ENCODE data around the gene DUSP16.

Gene DUSP16

DNA sequence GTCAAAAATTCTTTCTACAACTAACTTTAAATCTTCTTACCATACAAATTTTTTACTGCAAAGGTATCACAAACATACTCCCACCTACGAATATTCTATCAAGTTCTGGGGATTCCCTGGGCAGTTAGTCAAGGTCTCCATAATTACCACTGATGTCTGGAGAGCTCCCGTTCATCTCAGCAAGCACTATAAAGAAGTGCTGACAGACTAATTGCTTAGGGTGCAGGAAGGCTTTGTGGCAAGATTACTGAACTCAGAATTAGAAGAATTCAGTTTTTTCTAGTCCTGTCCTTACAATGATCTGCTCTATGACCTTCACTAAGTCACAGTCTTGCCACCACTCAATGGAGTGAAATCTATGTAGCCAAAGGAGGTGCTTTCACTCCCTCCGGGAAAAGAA lies 61.5 kb downstream of the DUSP16 start:
- DNase-seq (ENCODE audit: low spot score), result no peak
- no peak overlapping the region for H3K27ac ChIP-seq
- CTCF ChIA-PET, result no interaction called here
- TF ChIP-seq, protein P1, sequence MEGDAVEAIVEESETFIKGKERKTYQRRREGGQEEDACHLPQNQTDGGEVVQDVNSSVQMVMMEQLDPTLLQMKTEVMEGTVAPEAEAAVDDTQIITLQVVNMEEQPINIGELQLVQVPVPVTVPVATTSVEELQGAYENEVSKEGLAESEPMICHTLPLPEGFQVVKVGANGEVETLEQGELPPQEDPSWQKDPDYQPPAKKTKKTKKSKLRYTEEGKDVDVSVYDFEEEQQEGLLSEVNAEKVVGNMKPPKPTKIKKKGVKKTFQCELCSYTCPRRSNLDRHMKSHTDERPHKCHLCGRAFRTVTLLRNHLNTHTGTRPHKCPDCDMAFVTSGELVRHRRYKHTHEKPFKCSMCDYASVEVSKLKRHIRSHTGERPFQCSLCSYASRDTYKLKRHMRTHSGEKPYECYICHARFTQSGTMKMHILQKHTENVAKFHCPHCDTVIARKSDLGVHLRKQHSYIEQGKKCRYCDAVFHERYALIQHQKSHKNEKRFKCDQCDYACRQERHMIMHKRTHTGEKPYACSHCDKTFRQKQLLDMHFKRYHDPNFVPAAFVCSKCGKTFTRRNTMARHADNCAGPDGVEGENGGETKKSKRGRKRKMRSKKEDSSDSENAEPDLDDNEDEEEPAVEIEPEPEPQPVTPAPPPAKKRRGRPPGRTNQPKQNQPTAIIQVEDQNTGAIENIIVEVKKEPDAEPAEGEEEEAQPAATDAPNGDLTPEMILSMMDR (conservative IDR thresholded peaks at IDR 0.05; ENCODE audit: low read depth), result no peak
- POLR2A ChIA-PET (ENCODE audit: low non-redundant PET), result no interaction called here

DNA sequence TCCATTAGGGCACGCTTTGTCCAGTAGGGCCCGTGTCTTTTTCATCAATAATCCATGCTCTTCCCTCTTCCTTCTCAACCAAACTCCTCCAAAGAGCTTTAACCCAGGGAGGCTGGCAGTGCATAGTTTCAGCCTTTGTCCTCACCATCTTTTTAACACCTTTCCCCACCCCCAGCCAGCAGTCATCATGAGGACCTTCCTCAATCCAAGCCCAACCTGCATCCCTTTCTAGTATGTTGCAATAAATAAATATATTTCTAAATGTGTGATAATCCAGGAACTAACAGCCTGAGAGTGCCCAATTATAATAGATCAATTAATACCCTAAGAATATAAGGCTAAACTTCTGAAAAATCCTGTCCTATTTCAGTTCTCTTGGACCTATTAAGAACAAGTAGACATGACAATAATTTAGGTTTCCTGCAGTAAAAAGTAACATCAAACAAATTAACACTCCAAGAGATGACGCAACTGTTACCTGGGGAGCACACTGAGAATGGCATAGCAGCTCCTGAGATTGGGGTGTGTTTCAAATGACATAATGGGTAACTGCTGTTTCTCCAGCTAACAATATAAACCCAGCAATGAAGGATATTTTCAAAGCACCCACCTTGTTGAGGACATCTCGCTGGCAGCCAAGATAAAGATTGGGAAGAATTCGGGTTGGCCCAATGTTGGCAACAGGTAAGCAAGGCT lies 62.6 kb downstream of the DUSP16 start:
- no peak for DNase-seq (ENCODE audit: low spot score)
- no peak overlapping the region for H3K27ac ChIP-seq
- ChIA-PET POLR2A (ENCODE audit: low non-redundant PET) (no interaction called here), CTCF (no interaction called here)
- TF ChIP-seq, protein P1 (conservative IDR thresholded peaks at IDR 0.05; ENCODE audit: low read depth), result no peak

DNA sequence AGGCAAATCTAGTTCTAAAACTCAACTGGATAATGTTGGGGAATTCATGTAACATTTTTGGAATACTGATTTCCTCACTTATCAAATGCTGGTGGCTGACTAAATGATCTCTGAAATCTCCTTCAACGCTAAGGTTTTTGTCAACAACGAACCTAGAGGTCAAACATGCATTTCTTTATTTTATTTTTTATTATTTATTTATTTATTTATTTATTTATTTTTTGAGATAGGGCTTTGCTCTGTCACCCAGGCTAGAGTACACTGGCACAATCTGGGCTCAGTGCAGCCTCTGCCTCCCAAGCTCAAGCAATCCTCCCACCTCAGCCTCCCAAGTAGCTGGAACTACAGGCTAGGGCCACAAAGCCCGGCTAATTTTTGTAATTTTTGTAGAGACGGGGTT lies 64.5 kb downstream of the DUSP16 start:
- POLR2A ChIA-PET (ENCODE audit: low non-redundant PET), result no interaction called here
- CTCF ChIA-PET, result no interaction called here
- DNase-seq (ENCODE audit: low spot score), result no peak
- TF ChIP-seq, protein P1 (conservative IDR thresholded peaks at IDR 0.05; ENCODE audit: low read depth), result no peak
- H3K27ac ChIP-seq, result no peak overlapping the region

DNA sequence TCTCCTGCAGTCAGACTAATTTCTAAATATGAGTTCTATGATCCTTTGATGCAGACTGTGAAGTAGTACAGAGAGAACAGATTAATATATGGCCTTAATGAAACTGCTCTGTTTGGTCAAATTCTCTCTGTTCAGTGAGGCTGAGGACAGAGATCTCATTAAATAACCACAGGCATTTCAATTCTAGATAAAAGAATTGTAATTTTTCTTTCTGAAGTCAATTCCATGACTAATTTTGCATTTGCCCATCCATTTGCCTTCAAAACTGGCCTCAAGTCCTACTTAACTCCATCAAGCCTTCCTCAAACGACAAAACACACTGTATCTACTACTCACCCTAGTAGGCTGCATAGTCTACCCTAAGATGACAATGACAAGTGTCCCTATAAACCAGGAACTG lies 67.1 kb downstream of the DUSP16 start:
- ChIA-PET CTCF (no interaction called here), POLR2A (ENCODE audit: low non-redundant PET) (interaction anchor here (0.7 kb wide), 1 partner anchor 37 kb away, joined by 3 read pairs; no protein-coding TSS in a partner anchor)
- H3K27ac ChIP-seq, result no peak overlapping the region
- TF ChIP-seq, protein P1 (conservative IDR thresholded peaks at IDR 0.05; ENCODE audit: low read depth), result no peak
- DNase-seq (ENCODE audit: low spot score), result no peak

DNA sequence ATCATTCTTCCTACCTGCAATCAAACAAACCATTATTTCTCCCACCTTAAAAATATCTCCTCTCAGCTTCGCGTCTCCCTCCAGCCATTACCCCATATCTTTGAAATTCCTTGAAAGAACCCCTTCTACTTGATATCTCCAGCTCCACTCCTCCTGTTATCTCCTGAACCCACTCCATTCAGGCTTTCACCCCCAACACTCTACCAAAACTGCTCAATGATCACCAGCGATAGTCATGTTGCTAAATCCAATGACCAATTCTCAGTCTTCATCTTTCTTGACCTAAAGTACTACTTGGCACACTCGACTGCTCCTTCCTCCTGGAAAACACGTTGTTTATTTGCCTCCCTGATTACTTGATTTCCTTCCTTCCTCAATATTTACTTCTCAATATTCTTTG lies 70.1 kb downstream of the DUSP16 start:
- TF ChIP-seq, protein P1 (conservative IDR thresholded peaks at IDR 0.05; ENCODE audit: low read depth), result no peak
- ChIA-PET POLR2A (ENCODE audit: low non-redundant PET) (no interaction called here), CTCF (no interaction called here)
- no peak for DNase-seq (ENCODE audit: low spot score)
- H3K27ac ChIP-seq, result no peak overlapping the region

DNA sequence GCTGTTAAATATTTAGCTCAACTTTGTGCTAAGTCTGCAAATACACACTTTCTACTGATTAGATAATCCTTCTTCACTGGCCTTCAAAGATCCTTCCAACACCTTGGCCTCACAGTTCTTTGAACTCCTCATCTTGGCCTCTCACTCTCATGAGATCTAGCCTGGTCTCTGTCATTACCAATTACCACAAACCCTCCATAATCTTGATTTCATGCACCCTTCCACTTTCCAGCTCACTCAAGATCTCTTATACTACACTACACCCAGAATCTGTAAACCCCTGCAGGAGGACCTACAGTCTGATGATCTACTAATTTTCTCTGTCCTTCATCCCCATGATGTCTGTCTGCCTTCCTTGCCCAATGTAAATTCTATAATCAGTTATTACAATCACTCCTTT lies 71.1 kb downstream of the DUSP16 start:
- ChIA-PET CTCF (interaction anchor here (1.1 kb wide), 1 partner anchor 202 kb away, joined by 3 read pairs; no protein-coding TSS in a partner anchor), POLR2A (ENCODE audit: low non-redundant PET) (no interaction called here)
- no peak overlapping the region for H3K27ac ChIP-seq
- DNase-seq (ENCODE audit: low spot score), result no peak
- TF ChIP-seq, protein P1 (conservative IDR thresholded peaks at IDR 0.05; ENCODE audit: low read depth), result no peak
